Testis (tissue), 2 donors: Measurements from ENCODE around the gene SEMA3D.

Experiments used
- CTCF ChIP-seq, 3 experiments: fragments of 450-650 bp in 2 of 3; fragments of 200-600 bp in 1 of 3; sonication (generic) in 1 of 3; IDR thresholded peaks; one replicate each; pipeline ENCODE4 v1.5.1; 2016 to 2019; ENCODE audit warnings: antibody characterized with exemption in 3 of 3, mild to moderate bottlenecking in 2 of 3, moderate library complexity in 1 of 3
- POLR2A ChIP-seq: fragments of 450-650 bp; IDR thresholded peaks from one replicate; pipeline ENCODE4 v1.6.1; 2017; ENCODE audit warnings: antibody characterized with exemption, mild to moderate bottlenecking, moderate library complexity

GRCh38 chr7:85164376-85164775 lies 22.5 kb downstream of the SEMA3D start:
- TF ChIP-seq CTCF (IDR thresholded peaks at IDR 0.05), result no peak
- no peak for TF ChIP-seq POLR2A
